GM12801 (cell line): Measurements from ENCODE around the gene HSD11B1.

Experiments used
- TF ChIP-seq, protein P1 (sequence below): IDR thresholded peaks from one replicate; pipeline ENCODE4 v1.5.1; 2011; ENCODE audit warnings: control low read depth; ENCODE audit not compliant: insufficient read length; ENCODE audit errors: extremely low read depth

Gene HSD11B1

GRCh38 chr1:209706622-209707021 lies 2.0 kb downstream of the HSD11B1 start:
- TF ChIP-seq, protein P1, sequence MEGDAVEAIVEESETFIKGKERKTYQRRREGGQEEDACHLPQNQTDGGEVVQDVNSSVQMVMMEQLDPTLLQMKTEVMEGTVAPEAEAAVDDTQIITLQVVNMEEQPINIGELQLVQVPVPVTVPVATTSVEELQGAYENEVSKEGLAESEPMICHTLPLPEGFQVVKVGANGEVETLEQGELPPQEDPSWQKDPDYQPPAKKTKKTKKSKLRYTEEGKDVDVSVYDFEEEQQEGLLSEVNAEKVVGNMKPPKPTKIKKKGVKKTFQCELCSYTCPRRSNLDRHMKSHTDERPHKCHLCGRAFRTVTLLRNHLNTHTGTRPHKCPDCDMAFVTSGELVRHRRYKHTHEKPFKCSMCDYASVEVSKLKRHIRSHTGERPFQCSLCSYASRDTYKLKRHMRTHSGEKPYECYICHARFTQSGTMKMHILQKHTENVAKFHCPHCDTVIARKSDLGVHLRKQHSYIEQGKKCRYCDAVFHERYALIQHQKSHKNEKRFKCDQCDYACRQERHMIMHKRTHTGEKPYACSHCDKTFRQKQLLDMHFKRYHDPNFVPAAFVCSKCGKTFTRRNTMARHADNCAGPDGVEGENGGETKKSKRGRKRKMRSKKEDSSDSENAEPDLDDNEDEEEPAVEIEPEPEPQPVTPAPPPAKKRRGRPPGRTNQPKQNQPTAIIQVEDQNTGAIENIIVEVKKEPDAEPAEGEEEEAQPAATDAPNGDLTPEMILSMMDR = no peak

GRCh38 chr1:209707308-209707707 lies 2.7 kb downstream of the HSD11B1 start:
- TF ChIP-seq, protein P1 = no peak

DNA sequence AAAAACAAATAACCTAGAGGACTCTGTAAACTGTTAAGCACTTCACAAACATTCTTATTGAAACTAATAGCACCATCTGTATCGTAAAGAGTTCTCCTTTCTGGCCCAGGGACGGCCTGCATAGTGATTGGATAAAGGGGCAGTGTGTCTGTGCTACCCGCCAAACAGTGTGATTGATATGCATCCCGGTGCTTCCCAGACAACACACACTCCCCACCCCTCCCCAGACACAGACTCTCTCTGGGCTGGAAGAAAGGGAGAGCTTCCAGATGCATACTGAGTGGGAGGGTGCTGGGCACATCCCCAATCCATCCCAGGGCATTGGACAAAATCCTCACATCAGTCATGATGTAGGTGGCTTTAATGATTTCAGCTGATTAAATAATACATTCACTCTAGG lies 3.7 kb downstream of the HSD11B1 start:
- TF ChIP-seq, protein P1 = no peak

- TF ChIP-seq, protein P1 = no peak
Observed at GRCh38 chr1:209710093-209710492, 5.4 kb downstream of the HSD11B1 start.

- TF ChIP-seq, protein P1 = no peak
Observed at GRCh38 chr1:209710847-209711246, 6.2 kb downstream of the HSD11B1 start.

DNA sequence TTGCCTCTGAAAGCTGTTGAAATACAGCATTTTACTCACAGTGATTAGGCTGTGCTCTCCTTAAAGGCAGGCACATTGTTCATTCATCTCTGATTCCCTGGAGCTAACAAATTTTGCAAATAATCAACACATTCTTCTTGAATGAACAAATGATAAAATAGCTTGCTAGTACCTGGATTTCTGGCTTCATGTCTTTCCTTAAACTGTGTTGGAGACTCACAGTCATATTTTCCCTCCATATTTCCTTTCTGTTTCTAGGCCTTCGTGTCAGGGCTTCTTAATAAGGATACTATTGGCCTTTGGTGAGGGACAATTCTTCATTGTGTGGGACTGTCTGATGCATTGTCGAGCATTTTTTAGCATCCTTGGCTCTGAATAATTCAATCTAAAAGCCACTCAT lies 9.7 kb downstream of the HSD11B1 start:
- TF ChIP-seq, protein P1 = no peak

DNA sequence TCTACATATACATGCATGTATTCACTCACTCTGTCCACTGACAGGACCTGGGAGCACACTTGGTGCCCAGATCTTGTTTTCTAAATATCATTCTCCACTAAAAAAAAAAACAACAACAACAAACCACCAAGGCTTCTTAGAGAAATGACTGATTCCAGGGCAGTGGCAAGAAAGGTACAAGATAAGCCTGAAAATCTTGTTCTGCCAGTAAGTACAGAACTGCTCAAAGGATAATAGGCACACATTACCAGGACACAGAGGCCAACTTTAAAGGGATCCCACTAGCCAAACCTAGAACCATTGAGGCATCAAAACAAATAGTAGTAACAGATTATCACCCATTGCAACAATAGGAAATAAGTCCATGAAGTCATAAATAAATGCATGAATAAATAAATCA lies 10.7 kb downstream of the HSD11B1 start:
- TF ChIP-seq, protein P1 = no peak

GRCh38 chr1:209717818-209718217 lies 13.2 kb downstream of the HSD11B1 start:
- TF ChIP-seq, protein P1 = no peak
